ENCODE results near the gene HCFC1R1.
"Not testable (repeated sequence)": the region's sequence is repeated elsewhere in the genome, so short reads cannot be mapped to it uniquely, and the experiment has no call there.

HCFC1R1 gene

GRCh38 chr16:3057181-3058138 is 33.7 kb upstream of the HCFC1R1 start:
- in situ Hi-C loops (cut with HindIII; ENCODE audit: low sequenced_read_pairs) = no loop called here

- in situ Hi-C loops (cut with HindIII; ENCODE audit: low sequenced_read_pairs) = no loop called here
These were observed 32.8 kb upstream of the HCFC1R1 start for GRCh38 chr16:3056336-3057180.

GRCh38 chr16:3055734-3056115 is 32.0 kb upstream of the HCFC1R1 start:
- in situ Hi-C loops (cut with HindIII; ENCODE audit: low sequenced_read_pairs) = not testable (repeated sequence)

GRCh38 chr16:3054965-3055733 is 31.4 kb upstream of the HCFC1R1 start:
- in situ Hi-C loops (cut with HindIII; ENCODE audit: low sequenced_read_pairs) = no loop called here

- in situ Hi-C loops (cut with HindIII; ENCODE audit: low sequenced_read_pairs) = not testable (repeated sequence)
These were observed 29.6 kb upstream of the HCFC1R1 start for GRCh38 chr16:3053330-3053710.

GRCh38 chr16:3052571-3053329 is 29.0 kb upstream of the HCFC1R1 start:
- in situ Hi-C loops (cut with HindIII; ENCODE audit: low sequenced_read_pairs) = not testable (repeated sequence)

- in situ Hi-C loops (cut with HindIII; ENCODE audit: low sequenced_read_pairs) = no loop called here
These were observed 27.8 kb upstream of the HCFC1R1 start for GRCh38 chr16:3051494-3051893.

GRCh38 chr16:3051009-3051408 is 27.3 kb upstream of the HCFC1R1 start:
- in situ Hi-C loops (cut with HindIII; ENCODE audit: low sequenced_read_pairs) = no loop called here

GRCh38 chr16:3050487-3050886 is 26.7 kb upstream of the HCFC1R1 start:
- in situ Hi-C loops (cut with HindIII; ENCODE audit: low sequenced_read_pairs) = no loop called here

- in situ Hi-C loops (cut with HindIII; ENCODE audit: low sequenced_read_pairs) = loop anchor here (5.0 kb wide), 2 partner anchors 47 to 102 kb away; partner anchors contain the start of gene ZSCAN10
These were observed 26.3 kb upstream of the HCFC1R1 start for GRCh38 chr16:3049921-3050481.

GRCh38 chr16:3047387-3047720 is 23.6 kb upstream of the HCFC1R1 start:
- in situ Hi-C loops (cut with HindIII; ENCODE audit: low sequenced_read_pairs) = loop anchor here (5.0 kb wide), 2 partner anchors 50 to 105 kb away; partner anchors contain the start of gene ZSCAN10

GRCh38 chr16:3046641-3047386 is 23.1 kb upstream of the HCFC1R1 start:
- in situ Hi-C loops (cut with HindIII; ENCODE audit: low sequenced_read_pairs) = loop anchor here (5.0 kb wide), 2 partner anchors 50 to 105 kb away; partner anchors contain the start of gene ZSCAN10

GRCh38 chr16:3045758-3046640 is 22.3 kb upstream of the HCFC1R1 start, which contains the start of gene MMP25:
TSS of gene MMP25 (plus strand) at chr16:3046561. CDS start at chr16:3046918, 357 bp downstream.
- in situ Hi-C loops (cut with HindIII; ENCODE audit: low sequenced_read_pairs) = loop anchor here (5.0 kb wide), 2 partner anchors 51 to 106 kb away; partner anchors contain the start of gene ZSCAN10

GRCh38 chr16:3044708-3045107 is 21.0 kb upstream of the HCFC1R1 start:
- in situ Hi-C loops (cut with HindIII; ENCODE audit: low sequenced_read_pairs) = loop anchor here (5.0 kb wide), 2 partner anchors 53 to 108 kb away; partner anchors contain the start of gene ZSCAN10

GRCh38 chr16:3042376-3042775 is 18.6 kb upstream of the HCFC1R1 start:
- in situ Hi-C loops (cut with HindIII; ENCODE audit: low sequenced_read_pairs) = no loop called here

GRCh38 chr16:3038896-3039295 is 15.2 kb upstream of the HCFC1R1 start:
- in situ Hi-C loops (cut with HindIII; ENCODE audit: low sequenced_read_pairs) = no loop called here

GRCh38 chr16:3038256-3038655 is 14.5 kb upstream of the HCFC1R1 start:
- in situ Hi-C loops (cut with HindIII; ENCODE audit: low sequenced_read_pairs) = no loop called here
